CD14-positive monocyte (primary cell): ENCODE data around the gene BCAS1. TPM values are rescaled to one million over a fixed set of nuclear protein-coding genes. Genes with fewer than 3 reads are reported as not detected.
A peak's percentile ranks its signal among the peaks of the same experiment; 100 is the strongest.

ENCODE experiments used
- DNase-seq, 3 donors: peaks; one replicate each; pipeline ENCODE4 v3.0.0-alpha.2; 2011 to 2022
- H2AFZ ChIP-seq: 2 replicates; pipeline ENCODE4 v1.6.0; 2012; ENCODE audit warnings: mild to moderate bottlenecking, low read depth, low read length, inconsistent platforms; ENCODE audit not compliant: insufficient read depth, poor library complexity, severe bottlenecking
- H3K27ac ChIP-seq, 2 donors: 1 replicate in 1 of 2; 2 replicates in 1 of 2; pipeline ENCODE4 v1.5.1; 2012 to 2013; ENCODE audit warnings: low read length in 2 of 2, control low read depth in 1 of 2, inconsistent platforms in 1 of 2, low read depth in 1 of 2, mild to moderate bottlenecking in 1 of 2
- H3K27me3 ChIP-seq, 2 donors: one replicate each; pipeline versions ENCODE4 v1.6.0 to v1.6.1; 2011 to 2013; ENCODE audit warnings: low read length in 2 of 2; ENCODE audit not compliant: control insufficient read depth in 2 of 2, insufficient read depth in 2 of 2
- H3K36me3 ChIP-seq, 2 donors: replicated peaks in 1 of 2; 1 replicate in 1 of 2; 2 replicates in 1 of 2; pipeline versions ENCODE4 v1.5.1 to v1.6.1; 2012 to 2013; ENCODE audit warnings: low read length in 2 of 2, control low read depth in 1 of 2, inconsistent platforms in 1 of 2, mild to moderate bottlenecking in 1 of 2; ENCODE audit not compliant: insufficient read depth in 2 of 2, control insufficient read depth in 1 of 2
- H3K4me1 ChIP-seq, 2 donors: 1 replicate in 1 of 2; 2 replicates in 1 of 2; pipeline versions ENCODE4 v1.5.1 to v1.6.1; 2012 to 2013; ENCODE audit warnings: low read length in 2 of 2, control low read depth in 1 of 2, inconsistent platforms in 1 of 2, mild to moderate bottlenecking in 1 of 2, moderate library complexity in 1 of 2; ENCODE audit not compliant: insufficient read depth in 2 of 2, control insufficient read depth in 1 of 2
- H3K4me2 ChIP-seq: replicated peaks from 2 replicates; pipeline ENCODE3; 2012; ENCODE audit warnings: low read length, moderate library complexity, mild to moderate bottlenecking; ENCODE audit not compliant: poor library complexity, severe bottlenecking; ENCODE audit errors: extremely low read depth
- H3K4me3 ChIP-seq, 3 experiments: fragments of 200-600 bp in 1 of 3; sonication (generic) in 1 of 3; replicated peaks in 1 of 3; 1 replicate in 2 of 3; 2 replicates in 1 of 3; pipeline ENCODE4 v1.5.1; 2011 to 2013; ENCODE audit warnings: low read length in 3 of 3, mild to moderate bottlenecking in 3 of 3, control low read depth in 2 of 3, low read depth in 2 of 3, inconsistent platforms in 1 of 3, moderate library complexity in 1 of 3
- H3K79me2 ChIP-seq: 2 replicates; pipeline ENCODE4 v1.6.0; 2012; ENCODE audit warnings: mild to moderate bottlenecking, control low read depth, inconsistent platforms, low read length, moderate library complexity; ENCODE audit not compliant: insufficient read depth
- H3K9ac ChIP-seq: 2 replicates; pipeline ENCODE4 v1.6.0; 2017; ENCODE audit warnings: low read length, mild to moderate bottlenecking; ENCODE audit not compliant: insufficient read depth, poor library complexity, severe bottlenecking
- H3K9me3 ChIP-seq, 2 donors: replicated peaks in 1 of 2; 1 replicate in 1 of 2; 2 replicates in 1 of 2; pipeline versions ENCODE4 v1.5.1 to v1.6.1; 2012 to 2013; ENCODE audit warnings: low read length in 2 of 2, control low read depth in 1 of 2; ENCODE audit not compliant: control insufficient read depth in 1 of 2, insufficient read depth in 1 of 2
- H4K20me1 ChIP-seq: 2 replicates; pipeline ENCODE4 v1.6.0; 2012; ENCODE audit warnings: mild to moderate bottlenecking, low read length, control low read depth, moderate library complexity; ENCODE audit not compliant: insufficient read depth
- H3K27ac Mint-ChIP-seq, 7 donors: one replicate each; pipeline ENCODE4 v1.8.0; 2020; ENCODE audit warnings: mild to moderate bottlenecking in 7 of 7, mixed read lengths in 7 of 7, moderate library complexity in 6 of 7, inconsistent platforms in 2 of 7
- H3K27me3 Mint-ChIP-seq, 3 donors: one replicate each; pipeline ENCODE4 v1.8.0; 2021 to 2022; ENCODE audit warnings: low read depth in 3 of 3, mild to moderate bottlenecking in 3 of 3, mixed read lengths in 3 of 3, moderate library complexity in 3 of 3, inconsistent platforms in 1 of 3
- H3K36me3 Mint-ChIP-seq, 2 donors: one replicate each; pipeline ENCODE4 v1.8.0; 2020; ENCODE audit warnings: mixed read lengths in 2 of 2, inconsistent platforms in 1 of 2, mild to moderate bottlenecking in 1 of 2
- H3K4me1 Mint-ChIP-seq: one replicate; pipeline ENCODE4 v1.8.0; 2020; ENCODE audit warnings: mild to moderate bottlenecking, mixed read lengths
- H3K4me3 Mint-ChIP-seq, 2 donors: one replicate each; pipeline ENCODE4 v1.8.0; 2020; ENCODE audit warnings: mild to moderate bottlenecking in 2 of 2, mixed read lengths in 2 of 2, moderate library complexity in 1 of 2
- H3K9me3 Mint-ChIP-seq, 7 donors: one replicate each; pipeline ENCODE4 v1.8.0; 2020 to 2022; ENCODE audit warnings: mixed read lengths in 7 of 7, mild to moderate bottlenecking in 6 of 7, moderate library complexity in 6 of 7, inconsistent platforms in 2 of 7
- CTCF ChIP-seq: fragments of 200-600 bp; IDR thresholded peaks from one replicate; pipeline ENCODE4 v1.8.0; 2022; ENCODE audit warnings: antibody characterized with exemption, mild to moderate bottlenecking
- WGBS: methylation state at CpG from one replicate; pipeline ENCODE4 v1.1.5; 2013; ENCODE audit warnings: missing lambda C conversion rate; ENCODE audit not compliant: insufficient coverage; 5-methylcytosine and 5-hydroxymethylcytosine counted together
- intact Hi-C, 2 donors: fragments of 100-400 bp; cut with micrococcal nuclease; formaldehyde crosslinking; loops; one replicate each; pipeline versions ENCODE4 v1.15.0 to v1.15.1; 2023
- polyA plus RNA-seq, 3 donors: library from polyadenylated mRNA; depleted of rRNA in 1 of 3; unstranded in 2 of 3; stranded (reverse) in 1 of 3; fragments of 300-500 nt in 2 of 3; fragments of >200 nt in 1 of 3; fragmentation: Illumina TruSeq in 2 of 3; gene quantifications; 1 replicate in 2 of 3; 2 replicates in 1 of 3; pipeline ENCODE4 v1.2.3, GENCODE V29; 2012 to 2021

BCAS1 gene
- polyA plus RNA-seq, 3 donors: 0.01 to 0.02 TPM; not detected in 1

GRCh38 chr20:54097236-54097529 is 26.8 kb upstream of the BCAS1 start:
- WGBS: 100% methylated on average over 2 of the region's 2 CpGs
- H3K4me1 Mint-ChIP-seq: peaks cover 16% of the 10 kb centered on the region
- H3K9ac ChIP-seq: no peak overlapping the region
- no peak overlapping the region for H3K27ac ChIP-seq
- no peak overlapping the region for H3K4me3 ChIP-seq
- H3K36me3 Mint-ChIP-seq: no peaks in the 10 kb centered on the region
- peaks cover 0 to 1% (median 0%) of the 10 kb centered on the region in 7 donors for H3K9me3 Mint-ChIP-seq
- no peak overlapping the region for H3K4me2 ChIP-seq
- H3K27me3 ChIP-seq: no peaks in the 10 kb centered on the region
- no peak overlapping the region for H3K27ac Mint-ChIP-seq
- no peak for DNase-seq
- TF ChIP-seq CTCF: no peak
- H3K27me3 Mint-ChIP-seq: peaks cover 0 to 2% (median 0%) of the 10 kb centered on the region in 3 donors
- H2AFZ ChIP-seq: peak overlapping the region; percentile 4
- no peaks in the 10 kb centered on the region for H3K36me3 ChIP-seq
- H3K4me3 Mint-ChIP-seq: no peak overlapping the region
- no peaks in the 10 kb centered on the region for H3K79me2 ChIP-seq
- peaks cover 3 to 8% of the 10 kb centered on the region in 2 donors for H3K4me1 ChIP-seq
- H4K20me1 ChIP-seq: no peaks in the 10 kb centered on the region
- H3K9me3 ChIP-seq: no peaks in the 10 kb centered on the region
- intact Hi-C loops: loop anchor here (2.0 to 5.0 kb wide), 2 partner anchors 100 to 550 kb away; no protein-coding TSS in a partner anchor

GRCh38 chr20:54095824-54096223 is 25.4 kb upstream of the BCAS1 start:
- no peak for DNase-seq
- H2AFZ ChIP-seq: no peak overlapping the region
- intact Hi-C loops: loop anchor here (1.0 to 5.0 kb wide), 3 partner anchors 101 to 551 kb away; no protein-coding TSS in a partner anchor
- no peaks in the 10 kb centered on the region for H3K36me3 ChIP-seq
- no peak overlapping the region for H3K27ac Mint-ChIP-seq
- H3K4me3 Mint-ChIP-seq: no peak overlapping the region
- H3K4me3 ChIP-seq: no peak overlapping the region
- no peak overlapping the region for H3K9ac ChIP-seq
- no peaks in the 10 kb centered on the region for H3K27me3 ChIP-seq
- no peaks in the 10 kb centered on the region for H4K20me1 ChIP-seq
- H3K27me3 Mint-ChIP-seq: no peaks in the 10 kb centered on the region
- no peak overlapping the region for H3K4me2 ChIP-seq
- no peaks in the 10 kb centered on the region for H3K9me3 ChIP-seq
- H3K27ac ChIP-seq: no peak overlapping the region
- peaks cover 3 to 8% of the 10 kb centered on the region in 2 donors for H3K4me1 ChIP-seq
- H3K4me1 Mint-ChIP-seq: peaks cover 16% of the 10 kb centered on the region
- 100% methylated on average over 1 of the region's 1 CpG for WGBS
- TF ChIP-seq CTCF: no peak
- no peaks in the 10 kb centered on the region for H3K36me3 Mint-ChIP-seq
- H3K79me2 ChIP-seq: no peaks in the 10 kb centered on the region
- peaks cover 0 to 1% (median 0%) of the 10 kb centered on the region in 7 donors for H3K9me3 Mint-ChIP-seq
